ENCODE results near the gene PBX3.

PBX3 gene

DNA sequence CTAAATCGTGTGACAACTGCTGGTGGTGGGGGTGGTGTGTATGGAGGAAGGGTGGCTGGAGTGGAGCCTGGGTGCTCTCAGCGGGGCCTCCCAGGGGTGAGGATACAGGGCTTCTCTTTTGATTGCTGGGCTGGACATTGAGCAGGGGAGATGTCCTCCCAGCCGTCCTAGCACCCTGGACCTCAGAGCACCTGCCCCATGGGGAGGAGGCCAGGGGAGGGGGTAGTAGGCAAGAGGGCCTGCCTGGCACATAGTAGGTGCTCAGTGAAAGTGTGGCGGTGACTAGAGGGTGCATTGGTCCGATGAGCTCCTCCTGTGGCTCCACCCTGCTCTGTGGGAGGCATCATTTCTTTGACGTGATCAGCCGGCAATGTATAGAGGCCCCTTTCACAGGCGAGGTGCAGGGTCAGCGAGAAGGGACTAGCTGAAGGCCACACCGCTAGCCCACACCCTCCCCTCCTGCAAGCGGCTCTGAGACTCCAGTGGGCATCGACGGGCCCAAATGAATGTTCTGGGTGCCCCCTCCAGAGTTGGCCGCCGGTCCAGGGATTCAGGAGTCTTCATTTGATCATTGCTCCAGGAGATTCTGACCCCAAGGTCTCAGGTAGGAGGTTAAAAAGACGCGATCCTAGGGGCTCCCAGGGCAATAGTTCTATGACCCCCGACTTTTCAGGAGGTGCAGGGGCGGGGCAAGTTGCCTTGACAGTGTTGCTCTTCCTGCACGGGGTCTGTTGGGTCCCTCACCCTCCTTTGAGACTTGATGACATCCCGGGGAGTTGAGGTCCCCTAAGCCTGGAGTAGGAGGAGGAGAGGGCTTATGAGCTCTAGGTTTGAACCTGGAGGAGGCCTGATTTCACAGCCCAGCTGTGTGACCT lies 255.5 kb downstream of the PBX3 start:
- H3K9me3 ChIP-seq (ENCODE audit: insufficient read depth, low read depth, low read length), result peaks cover 2% of the 10 kb centered on the region
- H3K4me3 ChIP-seq (ENCODE audit: low read length), result no peak overlapping the region
- no peaks in the 10 kb centered on the region for H3K27me3 ChIP-seq (ENCODE audit: insufficient read depth, low read length)
- H3K9ac ChIP-seq (ENCODE audit: low read depth, low read length), result no peak overlapping the region
- no peaks in the 10 kb centered on the region for H3K36me3 ChIP-seq (ENCODE audit: insufficient read depth, low read depth, low read length)
- no peak overlapping the region for H3K27ac ChIP-seq (ENCODE audit: low read length)
- no peaks in the 10 kb centered on the region; the same call in 1 of the 2 replicates for H3K4me1 ChIP-seq (ENCODE audit: insufficient read depth, low read length)

DNA sequence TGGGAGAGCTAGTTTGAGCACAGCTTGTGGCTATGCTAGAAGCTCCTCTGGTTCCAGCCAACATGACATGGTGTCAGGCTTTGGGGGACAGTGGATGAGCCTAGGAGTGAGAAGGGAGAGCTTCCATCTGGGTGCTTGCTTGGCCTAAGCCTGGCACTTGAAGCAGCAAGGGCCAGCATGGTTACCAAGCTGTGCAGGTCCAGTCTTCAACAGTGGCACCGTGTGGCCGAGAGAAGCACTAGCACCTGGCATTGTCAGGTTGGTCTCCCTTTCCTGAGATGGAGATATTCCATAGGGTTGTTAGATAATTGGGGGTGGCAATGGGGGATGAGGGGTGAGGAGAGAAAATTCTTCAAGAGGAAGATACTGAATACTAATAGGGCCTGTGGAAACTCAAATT lies 261.9 kb downstream of the PBX3 start:
- no peak overlapping the region for H3K4me3 ChIP-seq (ENCODE audit: low read length)
- peaks cover 20% of the 10 kb centered on the region for H3K9me3 ChIP-seq (ENCODE audit: insufficient read depth, low read depth, low read length)
- no peak overlapping the region for H3K9ac ChIP-seq (ENCODE audit: low read depth, low read length)
- H3K36me3 ChIP-seq (ENCODE audit: insufficient read depth, low read depth, low read length), result no peaks in the 10 kb centered on the region
- H3K27me3 ChIP-seq (ENCODE audit: insufficient read depth, low read length), result no peaks in the 10 kb centered on the region
- no peak overlapping the region for H3K27ac ChIP-seq (ENCODE audit: low read length)
- H3K4me1 ChIP-seq (ENCODE audit: insufficient read depth, low read length), result no peaks in the 10 kb centered on the region

DNA sequence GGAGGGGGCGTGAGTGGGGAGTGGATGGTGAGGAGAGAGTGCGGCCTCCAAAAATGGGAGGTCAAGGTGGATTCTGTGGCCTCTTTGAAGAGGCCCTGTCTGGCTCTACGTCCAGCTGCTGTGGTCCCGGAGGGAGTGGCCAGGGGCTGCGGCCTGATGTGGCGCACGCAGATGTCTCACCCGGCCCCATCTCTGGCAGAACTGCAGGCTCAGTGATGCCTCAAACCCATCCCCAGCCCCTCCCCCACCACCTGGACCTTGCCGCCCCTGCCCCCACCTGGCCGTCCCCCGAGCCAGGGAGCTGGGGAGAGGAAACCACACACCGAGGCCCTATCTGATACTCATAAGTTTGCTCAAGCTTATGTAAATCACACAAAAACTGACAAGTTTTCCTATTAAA lies 267.6 kb downstream of the PBX3 start:
- no peak overlapping the region for H3K27ac ChIP-seq (ENCODE audit: low read length)
- no peaks in the 10 kb centered on the region for H3K36me3 ChIP-seq (ENCODE audit: insufficient read depth, low read depth, low read length)
- no peak overlapping the region for H3K4me3 ChIP-seq (ENCODE audit: low read length)
- H3K4me1 ChIP-seq (ENCODE audit: insufficient read depth, low read length), result no peaks in the 10 kb centered on the region
- no peak overlapping the region for H3K9ac ChIP-seq (ENCODE audit: low read depth, low read length)
- no peaks in the 10 kb centered on the region for H3K27me3 ChIP-seq (ENCODE audit: insufficient read depth, low read length)
- no peaks in the 10 kb centered on the region for H3K9me3 ChIP-seq (ENCODE audit: insufficient read depth, low read depth, low read length)

DNA sequence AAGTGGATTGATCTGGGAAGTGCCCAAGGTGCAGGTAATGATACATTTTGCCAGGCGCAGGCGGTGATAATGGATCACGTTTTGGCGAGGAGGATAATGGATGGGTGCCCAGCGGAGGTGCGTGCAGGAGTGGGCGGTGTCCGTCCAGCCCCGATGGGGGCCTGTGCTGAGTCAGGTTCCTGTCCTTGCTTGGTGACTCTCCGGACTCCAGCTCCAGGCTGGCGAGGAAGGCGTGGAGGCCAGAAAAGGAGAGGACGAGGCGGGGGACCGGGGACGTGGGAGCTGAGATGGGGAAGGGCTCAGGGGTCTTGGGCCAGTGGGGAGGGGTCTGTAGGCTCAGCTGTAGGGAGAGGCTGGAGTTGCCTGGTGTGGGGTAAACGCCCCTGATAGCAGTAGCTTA lies 268.3 kb downstream of the PBX3 start:
- Histone ChIP-seq H3K9me3 (ENCODE audit: insufficient read depth, low read depth, low read length) (no peaks in the 10 kb centered on the region), H3K27me3 (ENCODE audit: insufficient read depth, low read length) (no peaks in the 10 kb centered on the region), H3K4me3 (ENCODE audit: low read length) (no peak overlapping the region), H3K9ac (ENCODE audit: low read depth, low read length) (no peak overlapping the region), H3K36me3 (ENCODE audit: insufficient read depth, low read depth, low read length) (no peaks in the 10 kb centered on the region), H3K27ac (ENCODE audit: low read length) (no peak overlapping the region), H3K4me1 (ENCODE audit: insufficient read depth, low read length) (no peaks in the 10 kb centered on the region)

DNA sequence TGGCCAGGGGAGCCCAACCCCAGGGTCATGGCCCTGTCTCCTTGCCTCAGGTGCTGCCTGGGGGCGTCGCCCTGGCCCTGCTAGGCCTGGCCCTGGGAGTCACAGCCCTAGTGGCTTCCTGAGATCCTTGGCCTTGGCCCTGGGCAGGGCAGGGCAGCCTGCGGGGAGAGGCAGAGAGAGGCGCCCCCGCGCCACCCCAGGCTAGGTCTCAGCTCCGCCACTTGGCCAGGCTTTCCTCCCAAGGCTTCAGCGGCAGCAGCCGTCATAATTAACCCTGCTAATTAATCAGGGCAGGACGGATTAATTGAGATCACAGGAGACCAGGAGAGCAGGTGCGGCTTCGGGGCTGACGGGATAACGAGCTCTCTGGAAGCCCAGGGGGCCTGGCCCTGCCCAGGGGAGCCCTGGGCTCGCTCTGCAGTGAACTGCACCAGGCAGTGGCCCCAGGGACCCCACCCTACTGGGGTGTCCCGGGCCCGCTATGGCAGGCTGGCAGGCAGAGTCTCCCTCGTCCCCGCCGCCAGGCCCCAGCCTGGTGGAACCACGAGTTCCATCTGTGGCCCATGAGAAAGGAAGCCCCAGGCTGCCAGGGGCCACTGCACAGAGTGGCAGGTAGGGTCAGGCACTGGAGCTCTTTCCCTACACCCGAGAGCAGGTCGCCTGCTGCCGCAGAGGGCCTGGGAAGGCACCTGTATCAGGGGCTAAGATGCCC lies 269.6 kb downstream of the PBX3 start:
- Histone ChIP-seq H3K9me3 (ENCODE audit: insufficient read depth, low read depth, low read length) (no peaks in the 10 kb centered on the region), H3K9ac (ENCODE audit: low read depth, low read length) (no peak overlapping the region), H3K27ac (ENCODE audit: low read length) (no peak overlapping the region), H3K4me1 (ENCODE audit: insufficient read depth, low read length) (no peaks in the 10 kb centered on the region), H3K4me3 (ENCODE audit: low read length) (no peak overlapping the region), H3K36me3 (ENCODE audit: insufficient read depth, low read depth, low read length) (no peaks in the 10 kb centered on the region), H3K27me3 (ENCODE audit: insufficient read depth, low read length) (no peaks in the 10 kb centered on the region)

Measured in iPS-20b (cell line).